Dendritic cell treated with granulocyte-macrophage colony-stimulating factor and Interleukin-4, amounts not matched to agents 40 ng/mL and 50 ng/mL, for 4 days (primary cell): Measurements from ENCODE around the gene KIAA0513.
"Not testable (repeated sequence)": the region's sequence is repeated elsewhere in the genome, so short reads cannot be mapped to it uniquely, and the experiment has no call there.

Source experiments
- H3K27ac Mint-ChIP-seq: one replicate; pipeline ENCODE4 v1.8.0; 2022; ENCODE audit warnings: mild to moderate bottlenecking, mixed read lengths
- H3K27me3 Mint-ChIP-seq: one replicate; pipeline ENCODE4 v1.8.0; 2022; ENCODE audit warnings: mild to moderate bottlenecking, mixed read lengths
- H3K36me3 Mint-ChIP-seq: one replicate; pipeline ENCODE4 v1.8.0; 2022; ENCODE audit warnings: low read depth, mixed read lengths
- H3K4me1 Mint-ChIP-seq: one replicate; pipeline ENCODE4 v1.8.0; 2022; ENCODE audit warnings: low read depth, mixed read lengths
- H3K4me3 Mint-ChIP-seq: one replicate; pipeline ENCODE4 v1.8.0; 2022; ENCODE audit warnings: mild to moderate bottlenecking, moderate library complexity, mixed read lengths
- H3K9me3 Mint-ChIP-seq: one replicate; pipeline ENCODE4 v1.8.0; 2022; ENCODE audit warnings: mixed read lengths
- intact Hi-C: fragments of 100-400 bp; cut with micrococcal nuclease; formaldehyde crosslinking; loops from one replicate; pipeline ENCODE4 v1.15.0; 2022

Gene KIAA0513

GRCh38 chr16:85028685-85029407 is 1.3 kb downstream of the KIAA0513 start:
- intact Hi-C loops: loop anchor here (5.0 to 10.0 kb wide), 2 partner anchors 47 to 56 kb away; no protein-coding TSS in a partner anchor
- H3K9me3 Mint-ChIP-seq: no peaks in the 10 kb centered on the region
- peaks cover 68% of the 10 kb centered on the region for H3K4me1 Mint-ChIP-seq
- no peaks in the 10 kb centered on the region for H3K27me3 Mint-ChIP-seq
- H3K4me3 Mint-ChIP-seq: peak overlapping the region; percentile 98
- H3K27ac Mint-ChIP-seq: peak overlapping the region; percentile 99
- peaks cover 37% of the 10 kb centered on the region for H3K36me3 Mint-ChIP-seq

- intact Hi-C loops: loop anchor here (5.0 to 10.0 kb wide), 2 partner anchors 47 to 55 kb away; no protein-coding TSS in a partner anchor
- Mint-ChIP-seq H3K4me1 (peaks cover 72% of the 10 kb centered on the region), H3K9me3 (no peaks in the 10 kb centered on the region), H3K4me3 (peak overlapping the region; percentile 26), H3K36me3 (peaks cover 42% of the 10 kb centered on the region), H3K27ac (no peak overlapping the region), H3K27me3 (no peaks in the 10 kb centered on the region)
These were observed 1.8 kb downstream of the KIAA0513 start for GRCh38 chr16:85029408-85029784.

GRCh38 chr16:85029981-85030401 is 2.4 kb downstream of the KIAA0513 start:
- H3K9me3 Mint-ChIP-seq: no peaks in the 10 kb centered on the region
- peak overlapping the region; percentile 52 for H3K4me3 Mint-ChIP-seq
- no peaks in the 10 kb centered on the region for H3K27me3 Mint-ChIP-seq
- intact Hi-C loops: loop anchor here (5.0 to 10.0 kb wide), 2 partner anchors 48 to 55 kb away; no protein-coding TSS in a partner anchor
- peaks cover 69% of the 10 kb centered on the region for H3K4me1 Mint-ChIP-seq
- H3K36me3 Mint-ChIP-seq: peaks cover 48% of the 10 kb centered on the region
- no peak overlapping the region for H3K27ac Mint-ChIP-seq

GRCh38 chr16:85031451-85031850 is 3.9 kb downstream of the KIAA0513 start:
- H3K4me3 Mint-ChIP-seq: no peak overlapping the region
- peaks cover 59% of the 10 kb centered on the region for H3K36me3 Mint-ChIP-seq
- no peak overlapping the region for H3K27ac Mint-ChIP-seq
- H3K9me3 Mint-ChIP-seq: no peaks in the 10 kb centered on the region
- H3K27me3 Mint-ChIP-seq: no peaks in the 10 kb centered on the region
- intact Hi-C loops: no loop called here
- peaks cover 66% of the 10 kb centered on the region for H3K4me1 Mint-ChIP-seq

- intact Hi-C loops, H3K4me3 Mint-ChIP-seq, H3K27ac Mint-ChIP-seq, H3K27me3 Mint-ChIP-seq, H3K9me3 Mint-ChIP-seq: not testable (repeated sequence)
- Mint-ChIP-seq H3K4me1 (peaks cover 70% of the 10 kb centered on the region), H3K36me3 (peaks cover 62% of the 10 kb centered on the region)
These were observed 4.6 kb downstream of the KIAA0513 start for GRCh38 chr16:85032187-85032586.

- intact Hi-C loops: no loop called here
- Mint-ChIP-seq H3K9me3 (no peaks in the 10 kb centered on the region), H3K27me3 (no peaks in the 10 kb centered on the region), H3K4me3 (no peak overlapping the region), H3K4me1 (peaks cover 66% of the 10 kb centered on the region), H3K27ac (no peak overlapping the region), H3K36me3 (peaks cover 61% of the 10 kb centered on the region)
These were observed 5.6 kb downstream of the KIAA0513 start for GRCh38 chr16:85033171-85033570.

- H3K4me3 Mint-ChIP-seq: no peak overlapping the region
- no peaks in the 10 kb centered on the region for H3K9me3 Mint-ChIP-seq
- no peaks in the 10 kb centered on the region for H3K27me3 Mint-ChIP-seq
- no peak overlapping the region for H3K27ac Mint-ChIP-seq
- H3K4me1 Mint-ChIP-seq: peaks cover 49% of the 10 kb centered on the region
- intact Hi-C loops: no loop called here
- peaks cover 73% of the 10 kb centered on the region for H3K36me3 Mint-ChIP-seq
These were observed 7.2 kb downstream of the KIAA0513 start for GRCh38 chr16:85034591-85035433.

- Mint-ChIP-seq H3K27ac (peak overlapping the region; percentile 3), H3K27me3 (no peaks in the 10 kb centered on the region), H3K4me1 (peaks cover 42% of the 10 kb centered on the region), H3K9me3 (no peaks in the 10 kb centered on the region), H3K36me3 (peaks cover 72% of the 10 kb centered on the region), H3K4me3 (peak overlapping the region; percentile 34)
- intact Hi-C loops: no loop called here
These were observed 8.8 kb downstream of the KIAA0513 start for GRCh38 chr16:85036236-85037049.

GRCh38 chr16:85037050-85037410 is 9.4 kb downstream of the KIAA0513 start:
- intact Hi-C loops: no loop called here
- Mint-ChIP-seq H3K9me3 (no peaks in the 10 kb centered on the region), H3K36me3 (peaks cover 66% of the 10 kb centered on the region), H3K27ac (no peak overlapping the region), H3K4me3 (no peak overlapping the region), H3K4me1 (peaks cover 44% of the 10 kb centered on the region), H3K27me3 (no peaks in the 10 kb centered on the region)

GRCh38 chr16:85037721-85038120 is 10.1 kb downstream of the KIAA0513 start:
- intact Hi-C loops: no loop called here
- peaks cover 59% of the 10 kb centered on the region for H3K36me3 Mint-ChIP-seq
- H3K27ac Mint-ChIP-seq: no peak overlapping the region
- no peaks in the 10 kb centered on the region for H3K9me3 Mint-ChIP-seq
- H3K27me3 Mint-ChIP-seq: no peaks in the 10 kb centered on the region
- H3K4me3 Mint-ChIP-seq: no peak overlapping the region
- peaks cover 44% of the 10 kb centered on the region for H3K4me1 Mint-ChIP-seq

GRCh38 chr16:85040685-85041084 is 13.1 kb downstream of the KIAA0513 start:
- Mint-ChIP-seq H3K36me3 (peaks cover 39% of the 10 kb centered on the region), H3K27ac (no peak overlapping the region), H3K9me3 (no peaks in the 10 kb centered on the region), H3K27me3 (no peaks in the 10 kb centered on the region), H3K4me1 (peaks cover 29% of the 10 kb centered on the region), H3K4me3 (no peak overlapping the region)
- intact Hi-C loops: no loop called here

GRCh38 chr16:85041219-85042166 is 13.9 kb downstream of the KIAA0513 start:
- no peak overlapping the region for H3K27ac Mint-ChIP-seq
- intact Hi-C loops: no loop called here
- H3K4me3 Mint-ChIP-seq: no peak overlapping the region

GRCh38 chr16:85042167-85042526 is 14.6 kb downstream of the KIAA0513 start:
- H3K27ac Mint-ChIP-seq: no peak overlapping the region
- H3K27me3 Mint-ChIP-seq: no peaks in the 10 kb centered on the region
- peaks cover 30% of the 10 kb centered on the region for H3K4me1 Mint-ChIP-seq
- H3K4me3 Mint-ChIP-seq: no peak overlapping the region
- intact Hi-C loops: no loop called here
- H3K9me3 Mint-ChIP-seq: no peaks in the 10 kb centered on the region
- H3K36me3 Mint-ChIP-seq: peaks cover 31% of the 10 kb centered on the region

More at GRCh38 chr16:85041219-85042166, 13.9 kb downstream of the KIAA0513 start:
- Mint-ChIP-seq H3K4me1 (peaks cover 30% of the 10 kb centered on the region), H3K9me3 (no peaks in the 10 kb centered on the region), H3K27me3 (no peaks in the 10 kb centered on the region), H3K36me3 (peaks cover 35% of the 10 kb centered on the region)
